CD4-positive, alpha-beta T cell treated with Interleukin-15 for 4 hours (primary cell): ENCODE data around the gene SFTPA1.
"Not testable (repeated sequence)": the region's sequence is repeated elsewhere in the genome, so short reads cannot be mapped to it uniquely, and the experiment has no call there.

Source experiments
- DNase-seq: peaks from one replicate; pipeline ENCODE4 v3.0.0-alpha.2; 2020; ENCODE audit warnings: low spot score

Gene SFTPA1

GRCh38 chr10:79611193-79611976 lies 646 bp downstream of the SFTPA1 start:
- not testable (repeated sequence) for DNase-seq

DNA sequence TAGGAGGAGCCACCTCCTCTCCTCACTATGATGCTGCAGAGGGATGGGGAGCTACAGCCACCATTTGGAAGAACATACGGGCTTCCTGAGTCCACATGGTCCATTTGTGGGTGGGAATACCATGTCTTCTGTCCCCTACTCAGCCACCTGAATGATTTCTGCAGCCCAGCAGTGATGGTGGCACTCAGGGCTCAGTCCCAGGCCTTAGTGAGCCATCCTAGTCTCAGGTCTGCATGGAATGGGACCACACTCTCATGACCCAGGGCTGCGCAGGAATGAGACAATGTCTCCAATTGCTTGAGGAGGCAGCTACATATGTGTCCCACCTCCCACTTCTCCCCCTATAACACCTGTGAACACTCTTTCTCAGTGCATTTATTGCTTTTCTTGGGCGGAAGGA lies 4.8 kb downstream of the SFTPA1 start:
- no peak for DNase-seq

DNA sequence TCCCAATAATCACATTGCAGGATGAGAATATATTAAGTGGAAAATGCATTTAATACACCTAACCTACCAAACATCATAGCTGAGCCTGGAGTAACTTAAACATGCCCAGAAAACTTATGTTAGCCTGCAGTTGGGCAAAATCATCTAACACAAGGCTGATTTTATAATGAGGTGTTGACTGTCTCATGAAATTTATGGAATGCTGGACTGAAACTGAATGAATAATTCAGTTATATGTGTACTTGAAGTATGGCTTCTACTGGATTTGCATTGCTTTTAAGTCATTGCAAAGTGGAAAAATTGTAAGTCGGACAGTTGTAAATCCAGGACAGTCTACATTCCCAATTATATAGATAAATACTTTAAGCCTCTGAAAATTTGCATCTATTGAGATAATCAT lies 5.4 kb downstream of the SFTPA1 start:
- no peak for DNase-seq

DNA sequence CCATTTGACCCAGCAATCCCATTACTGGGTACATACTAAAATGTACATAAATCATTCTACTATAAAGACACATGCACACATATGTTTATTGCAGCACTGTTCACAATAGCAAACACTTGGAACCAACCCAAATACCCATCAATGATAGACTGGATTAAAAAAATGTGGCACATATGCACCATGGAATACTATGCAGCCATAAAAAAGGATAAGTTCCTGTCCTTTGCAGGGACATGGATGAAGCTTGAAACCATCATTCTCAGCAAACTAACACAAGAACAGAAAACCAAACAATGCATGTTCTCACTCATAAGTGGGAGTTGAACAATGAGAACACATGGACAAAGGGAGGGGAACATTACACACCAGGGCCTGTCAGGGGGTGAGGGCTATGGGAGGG lies 12.9 kb downstream of the SFTPA1 start:
- not testable (repeated sequence) for DNase-seq

DNA sequence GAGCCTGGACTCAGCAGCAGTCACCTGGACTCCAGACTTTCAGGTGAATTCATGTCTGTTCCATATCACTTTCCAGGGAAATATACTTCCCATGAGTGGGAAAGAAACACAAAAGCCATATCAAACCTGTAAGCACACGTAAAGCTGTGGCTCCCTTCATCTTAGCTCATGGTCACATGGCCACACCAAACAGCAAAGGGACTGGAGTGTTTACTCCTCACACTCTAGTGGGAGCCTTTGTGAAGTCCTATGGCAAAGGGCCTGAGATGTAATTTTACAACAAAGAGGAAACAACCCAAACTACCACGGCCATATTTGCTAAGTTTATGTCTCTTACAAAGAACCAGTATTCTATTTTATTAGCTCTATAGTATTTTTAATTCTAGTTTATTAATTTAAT lies 16.3 kb downstream of the SFTPA1 start:
- DNase-seq: no peak

DNA sequence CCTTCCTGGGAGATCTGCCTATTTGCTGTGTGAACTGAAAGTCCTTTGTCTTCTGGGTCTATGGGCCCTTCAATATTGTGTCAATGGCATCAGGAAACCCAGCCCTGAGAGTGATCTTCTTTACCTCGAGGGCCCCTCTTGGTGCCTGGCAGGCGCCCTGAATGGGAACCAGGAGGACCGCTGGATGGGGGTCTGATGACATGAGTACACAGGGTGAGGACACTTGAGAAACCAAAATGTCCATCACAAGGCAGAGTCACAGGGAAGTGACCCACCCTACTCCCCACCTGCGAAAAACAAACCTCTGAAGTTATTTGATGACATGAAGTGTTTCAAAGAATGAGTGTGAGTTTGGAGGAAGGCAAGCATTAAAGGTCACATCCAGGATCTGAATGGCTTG lies 17.3 kb downstream of the SFTPA1 start:
- DNase-seq: no peak

GRCh38 chr10:79628988-79629954 lies 18.5 kb downstream of the SFTPA1 start:
- no peak for DNase-seq

GRCh38 chr10:79629955-79630327 lies 19.2 kb downstream of the SFTPA1 start:
- DNase-seq: no peak

- not testable (repeated sequence) for DNase-seq
Measured at GRCh38 chr10:79636654-79637199, 26.0 kb downstream of the SFTPA1 start.

DNA sequence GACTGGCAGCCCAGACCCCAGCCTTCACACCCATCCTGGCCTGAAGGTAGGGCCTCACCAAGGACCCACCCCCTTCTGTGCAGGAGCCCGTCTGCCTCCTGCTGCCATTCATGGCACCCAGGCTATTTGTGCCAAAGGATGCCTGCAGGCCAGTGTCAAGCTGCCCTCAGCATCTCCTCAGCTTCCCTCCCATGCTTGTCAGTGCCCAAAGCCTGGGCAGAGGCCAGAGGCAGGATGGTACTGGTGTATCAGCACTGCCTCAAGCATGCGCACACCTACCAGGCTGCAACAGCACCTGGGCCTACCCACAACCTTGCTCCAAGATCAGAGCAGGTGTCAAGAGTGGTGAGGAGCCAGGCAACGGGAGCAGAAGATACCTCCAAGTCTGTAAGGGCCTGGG lies 27.6 kb downstream of the SFTPA1 start:
- no peak for DNase-seq

DNA sequence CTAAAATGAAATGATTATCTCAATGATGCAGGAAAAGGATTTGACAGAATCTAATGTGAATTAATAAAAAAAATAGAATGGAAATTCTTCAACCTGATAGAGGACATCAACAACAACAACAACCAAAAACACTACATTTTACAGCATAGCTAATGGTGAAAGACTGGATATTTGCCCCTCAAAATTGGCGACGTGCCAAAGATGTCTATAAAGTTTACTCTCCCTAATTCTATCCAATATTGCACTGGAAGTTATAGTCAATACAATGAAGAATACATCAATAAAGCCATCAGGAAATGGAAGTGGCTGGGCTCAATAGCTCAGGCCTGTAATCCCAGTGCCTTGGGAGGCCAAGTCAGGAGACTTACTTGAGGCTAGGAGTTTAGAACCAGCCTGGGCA lies 42.0 kb downstream of the SFTPA1 start:
- DNase-seq: not testable (repeated sequence)

- not testable (repeated sequence) for DNase-seq
Measured at GRCh38 chr10:79663287-79663686, 52.5 kb downstream of the SFTPA1 start.

DNA sequence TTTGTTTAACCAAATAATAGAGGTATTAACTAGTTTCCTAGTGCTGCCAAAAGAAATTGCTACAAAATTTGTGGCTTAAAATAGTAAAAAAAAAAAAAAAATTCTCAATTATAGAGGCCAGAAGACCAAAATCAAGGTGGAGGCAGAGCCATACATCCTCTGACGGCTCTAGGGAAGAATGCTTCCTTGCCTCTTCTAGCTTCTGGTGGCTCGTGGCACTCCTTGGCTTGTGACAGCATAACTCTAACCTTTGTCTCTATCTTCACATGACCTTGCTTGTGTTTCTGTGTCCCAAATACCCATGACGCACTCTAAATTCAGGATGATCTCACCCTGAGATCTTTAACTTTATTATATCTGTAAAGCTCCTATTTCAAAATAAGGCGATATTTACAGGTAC lies 53.9 kb downstream of the SFTPA1 start:
- DNase-seq: not testable (repeated sequence)
